Measurements from ENCODE around the gene CREB5. TPM values are rescaled to one million over a fixed set of nuclear protein-coding genes. Genes with fewer than 3 reads are reported as not detected.
A peak's percentile ranks its signal among the peaks of the same experiment; 100 is the strongest.

Gene CREB5
- total and polyA plus RNA-seq, 7 donors, result 0.86 to 33.8 (median 16.6) TPM

DNA sequence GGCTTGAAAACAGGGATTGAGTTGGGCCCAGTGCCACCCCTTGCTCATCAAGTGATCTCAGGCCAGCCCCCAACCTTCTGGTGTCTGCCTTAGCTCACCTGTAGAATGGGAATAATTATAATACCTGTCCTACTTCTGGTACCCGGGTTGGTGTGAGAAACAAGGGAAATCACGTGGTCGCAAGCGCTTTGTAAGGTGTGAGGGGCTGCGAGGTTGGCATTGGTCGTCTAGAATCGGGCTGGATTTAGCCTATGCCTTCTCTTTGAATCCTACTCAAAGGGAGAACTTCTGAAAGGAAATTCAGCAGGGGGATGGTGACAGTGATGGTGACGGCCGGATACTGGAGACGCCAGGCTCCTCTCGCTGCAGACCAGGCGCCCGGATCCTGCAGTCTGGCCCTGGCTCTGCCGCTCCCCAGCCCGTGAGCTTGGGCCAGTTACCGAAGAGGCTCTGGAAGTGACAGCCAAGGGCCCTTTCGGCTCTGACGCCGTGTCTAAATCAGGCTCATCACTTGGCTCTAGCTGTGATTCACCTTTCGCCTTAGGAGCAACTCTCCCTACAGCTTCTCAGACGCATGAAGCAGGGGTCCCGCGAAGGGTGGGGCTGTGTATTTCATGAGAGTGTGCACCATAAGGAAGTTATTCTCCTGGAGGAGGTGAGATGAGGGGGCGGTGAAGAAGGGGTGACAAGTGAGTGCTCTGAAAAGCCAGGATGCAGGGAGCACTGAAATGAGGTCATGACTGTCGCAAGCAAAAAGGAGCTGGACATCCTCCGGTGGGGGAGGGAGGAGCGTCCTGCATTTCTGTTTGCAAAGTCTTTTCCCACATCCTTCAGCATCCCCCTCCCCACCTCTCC is 4.0 kb upstream of the CREB5 start:
- DNase-seq (peak; percentile 67 to 88), ATAC-seq (peak; percentile 78 to 87 (median 82))
- Histone ChIP-seq H3K4me1 (peaks cover 14% of the 10 kb centered on the region), H3K4me3 (peak overlapping the region; percentile 84), H3K9me3 (no peaks in the 10 kb centered on the region), H3K27ac (peak overlapping the region; percentile 95), H3K36me3 (ENCODE audit: insufficient read depth in 1 of 2, low read depth in 1 of 2) (no peaks in the 10 kb centered on the region), H3K27me3 (ENCODE audit: insufficient read depth in 3 of 3, low read length in 2 of 3) (no peaks in the 10 kb centered on the region)
- intact Hi-C loops (cut with DNase I), result loop anchor here (2.0 to 5.0 kb wide), 3 partner anchors 219 to 280 kb away; no protein-coding TSS in a partner anchor
- TF ChIP-seq, protein P1, sequence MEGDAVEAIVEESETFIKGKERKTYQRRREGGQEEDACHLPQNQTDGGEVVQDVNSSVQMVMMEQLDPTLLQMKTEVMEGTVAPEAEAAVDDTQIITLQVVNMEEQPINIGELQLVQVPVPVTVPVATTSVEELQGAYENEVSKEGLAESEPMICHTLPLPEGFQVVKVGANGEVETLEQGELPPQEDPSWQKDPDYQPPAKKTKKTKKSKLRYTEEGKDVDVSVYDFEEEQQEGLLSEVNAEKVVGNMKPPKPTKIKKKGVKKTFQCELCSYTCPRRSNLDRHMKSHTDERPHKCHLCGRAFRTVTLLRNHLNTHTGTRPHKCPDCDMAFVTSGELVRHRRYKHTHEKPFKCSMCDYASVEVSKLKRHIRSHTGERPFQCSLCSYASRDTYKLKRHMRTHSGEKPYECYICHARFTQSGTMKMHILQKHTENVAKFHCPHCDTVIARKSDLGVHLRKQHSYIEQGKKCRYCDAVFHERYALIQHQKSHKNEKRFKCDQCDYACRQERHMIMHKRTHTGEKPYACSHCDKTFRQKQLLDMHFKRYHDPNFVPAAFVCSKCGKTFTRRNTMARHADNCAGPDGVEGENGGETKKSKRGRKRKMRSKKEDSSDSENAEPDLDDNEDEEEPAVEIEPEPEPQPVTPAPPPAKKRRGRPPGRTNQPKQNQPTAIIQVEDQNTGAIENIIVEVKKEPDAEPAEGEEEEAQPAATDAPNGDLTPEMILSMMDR (IDR thresholded peaks at IDR 0.05), result no peak
- WGBS, 3 donors, result 26 to 33% (median 26%) methylated on average over 27 of the region's 27 CpGs

DNA sequence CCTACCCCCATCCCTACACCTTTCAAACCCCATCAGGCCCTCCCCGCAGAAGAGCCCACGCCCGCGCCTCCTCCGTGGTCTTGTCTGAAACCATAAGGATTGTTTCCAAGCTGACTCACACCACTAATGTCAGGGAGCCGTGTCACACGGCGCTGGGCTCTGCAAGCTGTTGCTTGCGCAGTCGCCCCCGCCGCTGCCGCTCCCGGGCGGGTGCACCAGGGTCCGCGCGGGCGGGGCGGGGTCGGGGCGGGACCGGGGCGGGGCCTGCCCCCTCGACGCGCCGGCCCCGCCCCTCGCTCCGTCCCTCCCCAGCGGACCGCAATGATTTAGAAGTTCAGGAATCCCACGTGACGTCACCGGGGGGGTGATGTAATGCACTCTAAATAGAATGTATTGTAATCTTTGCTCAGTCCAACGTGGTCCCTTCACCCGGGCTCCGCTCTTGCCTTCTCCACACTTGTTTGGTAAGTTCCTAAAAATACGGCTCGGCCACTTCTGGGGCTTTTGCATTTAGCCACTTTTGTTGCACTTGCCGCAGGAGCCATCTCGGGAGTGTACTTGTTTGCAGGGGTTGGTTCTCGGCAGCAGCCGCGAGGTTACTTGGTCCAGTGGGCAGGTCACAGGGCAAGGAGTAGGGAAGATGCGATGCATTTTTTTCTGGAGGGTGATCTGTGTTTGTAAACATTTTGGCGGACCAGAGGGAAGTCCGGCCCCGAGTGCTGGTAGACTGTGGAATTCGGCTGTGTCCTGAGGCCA is 3.2 kb upstream of the CREB5 start:
- TF ChIP-seq, protein P1 (IDR thresholded peaks at IDR 0.05), result no peak
- WGBS, 3 donors, result 0 to 1% (median 1%) methylated on average over 47 to 51 of the region's 51 CpGs
- Histone ChIP-seq H3K27me3 (ENCODE audit: insufficient read depth in 3 of 3, low read length in 2 of 3) (no peaks in the 10 kb centered on the region), H3K4me1 (peaks cover 14% of the 10 kb centered on the region), H3K9me3 (no peaks in the 10 kb centered on the region), H3K4me3 (peak overlapping the region; percentile 84), H3K27ac (peak overlapping the region; percentile 95), H3K36me3 (ENCODE audit: insufficient read depth in 1 of 2, low read depth in 1 of 2) (no peaks in the 10 kb centered on the region)
- intact Hi-C loops (cut with DNase I), result loop anchor here (2.0 to 5.0 kb wide), 3 partner anchors 218 to 280 kb away; no protein-coding TSS in a partner anchor
- peak; percentile 83 to 90 (median 88) for ATAC-seq
- peak; percentile 96 to 97 for DNase-seq

DNA sequence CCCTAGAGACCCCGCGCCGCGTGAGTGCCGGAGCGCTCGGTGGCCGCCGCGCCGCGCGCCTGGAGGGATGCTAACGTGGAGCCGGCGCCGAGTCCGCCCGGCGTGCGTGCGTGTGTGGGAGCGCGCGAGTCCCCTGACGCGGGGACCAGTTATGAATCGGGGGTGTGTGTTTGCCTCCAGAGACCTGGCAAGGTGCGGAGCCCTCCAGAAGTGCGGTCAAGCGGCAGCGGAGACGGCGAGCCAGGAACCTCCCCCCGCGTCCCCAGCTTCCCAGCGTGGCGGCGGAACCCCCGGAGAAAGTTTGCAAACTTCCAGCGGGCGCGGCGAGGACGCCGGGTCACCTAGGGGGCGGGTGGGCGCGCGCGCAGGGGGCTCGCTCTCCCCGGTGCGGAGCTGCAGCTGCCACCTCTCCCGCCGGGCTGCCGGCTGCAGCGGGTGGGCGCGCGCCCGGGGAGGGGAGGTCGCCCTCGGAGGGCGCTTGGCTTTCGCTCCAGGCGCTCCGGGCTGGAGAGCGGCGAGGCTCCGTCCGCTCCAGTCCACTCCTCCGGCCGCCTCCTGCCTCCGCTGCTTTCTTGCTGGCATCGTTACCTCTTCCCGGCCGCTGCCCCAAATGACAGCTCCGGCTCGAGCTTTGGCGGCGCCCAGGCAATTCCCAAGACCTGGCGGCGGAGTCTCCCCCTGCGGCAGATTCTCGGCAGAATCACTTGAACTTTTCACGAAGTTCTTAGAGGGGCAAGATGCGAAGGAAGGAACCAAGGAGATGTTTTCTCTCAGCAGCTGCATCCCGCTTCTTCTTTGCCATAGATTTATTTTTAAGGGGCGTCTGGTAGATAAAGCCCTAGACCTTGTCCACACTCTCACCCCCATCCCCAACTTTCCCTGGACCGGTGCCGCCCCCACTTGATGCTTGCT is 2.3 kb upstream of the CREB5 start:
- Histone ChIP-seq H3K27me3 (ENCODE audit: insufficient read depth in 3 of 3, low read length in 2 of 3) (no peaks in the 10 kb centered on the region), H3K9me3 (no peaks in the 10 kb centered on the region), H3K27ac (peak overlapping the region; percentile 95), H3K4me3 (peak overlapping the region; percentile 84), H3K36me3 (ENCODE audit: insufficient read depth in 1 of 2, low read depth in 1 of 2) (no peaks in the 10 kb centered on the region), H3K4me1 (peaks cover 14% of the 10 kb centered on the region)
- DNase-seq, result peak; percentile 52 to 77
- WGBS, 3 donors, result 0 to 1% (median 1%) methylated on average over 63 to 92 of the region's 92 CpGs
- peak; percentile 33 to 42 (median 34) for ATAC-seq
- intact Hi-C loops (cut with DNase I), result loop anchor here (2.0 to 10.0 kb wide), 5 partner anchors 65 to 279 kb away; no protein-coding TSS in a partner anchor
- TF ChIP-seq, protein P1 (IDR thresholded peaks at IDR 0.05), result no peak

All from psoas muscle (tissue), 8 donors.